ENCODE data around the gene OSBP2.

Gene OSBP2

GRCh38 chr22:30876915-30877553 is 182.4 kb downstream of the OSBP2 start:
- TF ChIP-seq ZNF274 (IDR thresholded peaks at IDR 0.05; ENCODE audit: low read depth, low read length) = no peak
- H3K4me3 ChIP-seq (ENCODE audit: low read length) = no peak overlapping the region

GRCh38 chr22:30877662-30878515 is 183.2 kb downstream of the OSBP2 start:
- H3K4me3 ChIP-seq (ENCODE audit: low read length) = no peak overlapping the region
- TF ChIP-seq ZNF274 (IDR thresholded peaks at IDR 0.05; ENCODE audit: low read depth, low read length) = no peak

- TF ChIP-seq ZNF274 (IDR thresholded peaks at IDR 0.05; ENCODE audit: low read depth, low read length) = no peak
- H3K4me3 ChIP-seq (ENCODE audit: low read length) = no peak overlapping the region
Measured at GRCh38 chr22:30878516-30879414, 184.1 kb downstream of the OSBP2 start.

GRCh38 chr22:30879415-30879797 is 184.7 kb downstream of the OSBP2 start:
- no peak for TF ChIP-seq ZNF274 (IDR thresholded peaks at IDR 0.05; ENCODE audit: low read depth, low read length)
- H3K4me3 ChIP-seq (ENCODE audit: low read length) = no peak overlapping the region

GRCh38 chr22:30880181-30880601 is 185.5 kb downstream of the OSBP2 start:
- H3K4me3 ChIP-seq (ENCODE audit: low read length) = no peak overlapping the region
- TF ChIP-seq ZNF274 (IDR thresholded peaks at IDR 0.05; ENCODE audit: low read depth, low read length) = no peak

DNA sequence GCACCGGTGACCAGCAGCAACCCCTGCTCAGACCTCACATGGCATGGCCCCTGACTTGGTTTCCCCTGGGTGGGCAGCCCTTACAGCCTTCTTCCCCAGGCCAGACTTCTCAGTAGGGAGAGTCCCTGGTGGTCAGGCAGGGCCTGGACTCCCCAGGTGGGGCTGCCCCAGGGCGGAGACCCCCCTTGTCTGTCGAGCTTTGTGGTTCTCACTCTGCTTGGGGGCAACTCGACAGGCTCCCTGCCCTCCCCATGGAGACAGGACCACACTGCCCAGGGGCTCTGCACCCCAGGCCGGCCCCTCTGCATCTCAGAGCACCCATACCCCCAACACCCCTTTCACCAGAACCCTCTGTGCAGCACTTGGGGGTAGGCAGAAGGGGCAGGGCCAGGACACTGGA is 186.2 kb downstream of the OSBP2 start:
- no peak for TF ChIP-seq ZNF274 (IDR thresholded peaks at IDR 0.05; ENCODE audit: low read depth, low read length)

GRCh38 chr22:30881361-30882183 is 186.9 kb downstream of the OSBP2 start:
- no peak overlapping the region for H3K4me3 ChIP-seq (ENCODE audit: low read length)
- TF ChIP-seq ZNF274 (IDR thresholded peaks at IDR 0.05; ENCODE audit: low read depth, low read length) = no peak

More for the DNA sequence above, 186.2 kb downstream of the OSBP2 start:
- no peak overlapping the region for H3K4me3 ChIP-seq (ENCODE audit: low read length)

DNA sequence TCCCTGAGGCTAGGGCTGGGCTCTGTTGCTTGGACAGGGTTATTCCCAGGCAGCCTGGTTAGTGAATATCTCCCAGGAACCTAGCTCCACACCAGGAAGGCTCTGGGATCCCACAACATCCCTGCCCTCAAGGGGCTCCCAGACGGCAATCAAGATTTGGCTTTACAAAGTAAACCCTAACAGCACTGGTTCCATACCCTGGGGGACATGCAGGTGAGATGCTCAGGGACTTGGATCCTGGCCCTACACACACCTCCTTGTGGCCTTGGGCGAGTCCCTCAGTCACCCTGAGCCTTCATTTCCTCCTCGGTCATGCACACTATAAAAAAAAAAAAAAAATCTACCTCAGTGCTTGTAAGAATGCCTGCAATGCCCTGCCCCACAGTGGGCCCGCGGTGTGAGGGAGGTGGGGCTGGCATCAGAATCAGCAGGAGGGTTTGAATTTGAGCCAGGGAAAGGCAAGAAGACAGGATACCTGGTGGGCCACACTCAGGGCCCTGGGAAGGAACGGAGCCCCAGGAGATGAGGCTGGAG is 187.6 kb downstream of the OSBP2 start:
- H3K4me3 ChIP-seq (ENCODE audit: low read length) = no peak overlapping the region
- TF ChIP-seq ZNF274 (IDR thresholded peaks at IDR 0.05; ENCODE audit: low read depth, low read length) = no peak

GRCh38 chr22:30882974-30883533 is 188.4 kb downstream of the OSBP2 start:
- no peak for TF ChIP-seq ZNF274 (IDR thresholded peaks at IDR 0.05; ENCODE audit: low read depth, low read length)
- no peak overlapping the region for H3K4me3 ChIP-seq (ENCODE audit: low read length)

DNA sequence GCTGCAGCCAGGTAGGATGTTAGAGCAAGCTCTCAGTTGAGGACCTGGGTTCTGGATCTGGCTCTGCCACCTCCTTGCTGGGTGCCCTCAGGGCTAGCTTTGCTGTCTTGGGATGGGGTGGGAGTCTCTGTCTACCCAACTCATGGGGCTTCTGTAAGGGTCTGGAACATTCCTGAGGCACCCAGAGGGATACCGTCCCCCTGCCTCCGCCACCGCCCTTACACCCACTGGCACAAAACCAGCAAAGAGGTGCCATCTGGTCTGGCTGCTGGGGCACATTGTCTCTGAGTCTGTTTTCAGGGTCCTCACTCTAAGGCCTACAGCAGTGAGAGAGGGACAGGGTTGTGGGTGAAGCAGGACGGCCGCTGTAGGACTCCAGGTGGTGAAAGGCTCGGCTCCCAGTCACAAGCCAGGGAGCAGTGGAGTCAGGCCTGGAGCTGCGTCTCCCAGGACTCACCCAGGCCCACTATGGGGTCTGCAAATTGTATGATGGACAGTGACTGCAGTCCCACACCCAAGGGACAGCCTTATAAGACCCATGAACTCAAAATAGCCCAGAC is 189.0 kb downstream of the OSBP2 start:
- no peak overlapping the region for H3K4me3 ChIP-seq (ENCODE audit: low read length)
- no peak for TF ChIP-seq ZNF274 (IDR thresholded peaks at IDR 0.05; ENCODE audit: low read depth, low read length)

GRCh38 chr22:30884211-30885000 is 189.7 kb downstream of the OSBP2 start:
- TF ChIP-seq ZNF274 (IDR thresholded peaks at IDR 0.05; ENCODE audit: low read depth, low read length) = no peak
- H3K4me3 ChIP-seq (ENCODE audit: low read length) = no peak overlapping the region

GRCh38 chr22:30885001-30885366 is 190.3 kb downstream of the OSBP2 start:
- no peak for TF ChIP-seq ZNF274 (IDR thresholded peaks at IDR 0.05; ENCODE audit: low read depth, low read length)
- no peak overlapping the region for H3K4me3 ChIP-seq (ENCODE audit: low read length)
